Parathyroid adenoma (tissue), 2 donors: ENCODE measurements around the gene SMCO3.

ENCODE experiments used
- H2AFZ ChIP-seq: fragments of 300-600 bp; sonication (generic); one replicate; pipeline ENCODE4 v1.7.0; 2017; ENCODE audit warnings: antibody characterized with exemption, mild to moderate bottlenecking
- H3K27ac ChIP-seq: fragments of 300-600 bp; sonication (generic); one replicate; pipeline ENCODE4 v1.7.0; 2017
- H3K27me3 ChIP-seq: fragments of 300-600 bp; sonication (generic); one replicate; pipeline ENCODE4 v1.7.0; 2017; ENCODE audit warnings: low read length; ENCODE audit not compliant: control insufficient read depth, insufficient read depth
- H3K36me3 ChIP-seq: fragments of 300-600 bp; sonication (generic); one replicate; pipeline ENCODE4 v1.7.0; 2017; ENCODE audit warnings: low read length; ENCODE audit not compliant: control insufficient read depth, insufficient read depth
- H3K4me1 ChIP-seq: fragments of 300-600 bp; sonication (generic); one replicate; pipeline ENCODE4 v1.7.0; 2017; ENCODE audit warnings: control low read depth
- H3K4me2 ChIP-seq: fragments of 300-600 bp; sonication (generic); one replicate; pipeline ENCODE4 v1.7.0; 2017; ENCODE audit warnings: low read length
- H3K4me3 ChIP-seq: fragments of 300-600 bp; sonication (generic); one replicate; pipeline ENCODE4 v1.7.0; 2017; ENCODE audit warnings: low read depth, low read length
- H3K79me2 ChIP-seq: fragments of 300-600 bp; sonication (generic); one replicate; pipeline ENCODE4 v1.7.0; 2017; ENCODE audit warnings: control low read depth
- H3K9ac ChIP-seq: fragments of 300-600 bp; sonication (generic); one replicate; pipeline ENCODE4 v1.7.0; 2017; ENCODE audit warnings: mild to moderate bottlenecking
- H3K9me3 ChIP-seq: fragments of 300-600 bp; sonication (generic); one replicate; pipeline ENCODE4 v1.7.0; 2017; ENCODE audit warnings: low read length; ENCODE audit not compliant: control insufficient read depth
- TF ChIP-seq, protein P1 (sequence below): fragments of 300-600 bp; sonication (generic); IDR thresholded peaks from one replicate; pipeline ENCODE4 v1.7.0; 2017; ENCODE audit warnings: antibody characterized with exemption, mild to moderate bottlenecking
- donor health status: primary hyperparathyroidism.

SMCO3 gene

DNA sequence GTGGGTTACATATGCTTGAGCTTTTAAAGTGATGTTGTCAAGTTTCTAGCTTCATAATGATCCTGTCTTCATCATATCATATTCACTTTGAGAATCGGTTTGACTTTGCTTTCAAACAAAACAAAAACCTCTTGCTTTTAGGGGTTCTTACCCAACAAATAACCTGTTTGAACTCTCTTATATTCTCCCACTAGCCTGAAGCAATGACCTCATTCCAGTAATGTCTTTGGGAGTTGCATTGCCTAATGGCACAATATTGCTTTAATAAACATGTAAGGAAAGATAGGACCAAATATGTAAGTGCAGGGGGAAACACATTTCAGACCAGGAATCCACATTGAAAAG is 38.4 kb downstream of the SMCO3 start:
- no peak overlapping the region for H3K9ac ChIP-seq
- H3K4me2 ChIP-seq: peak overlapping the region; percentile 79
- no peaks in the 10 kb centered on the region for H3K36me3 ChIP-seq
- H3K27ac ChIP-seq: peak overlapping the region; percentile 96
- H2AFZ ChIP-seq: peak overlapping the region; percentile 96
- TF ChIP-seq, protein P1, sequence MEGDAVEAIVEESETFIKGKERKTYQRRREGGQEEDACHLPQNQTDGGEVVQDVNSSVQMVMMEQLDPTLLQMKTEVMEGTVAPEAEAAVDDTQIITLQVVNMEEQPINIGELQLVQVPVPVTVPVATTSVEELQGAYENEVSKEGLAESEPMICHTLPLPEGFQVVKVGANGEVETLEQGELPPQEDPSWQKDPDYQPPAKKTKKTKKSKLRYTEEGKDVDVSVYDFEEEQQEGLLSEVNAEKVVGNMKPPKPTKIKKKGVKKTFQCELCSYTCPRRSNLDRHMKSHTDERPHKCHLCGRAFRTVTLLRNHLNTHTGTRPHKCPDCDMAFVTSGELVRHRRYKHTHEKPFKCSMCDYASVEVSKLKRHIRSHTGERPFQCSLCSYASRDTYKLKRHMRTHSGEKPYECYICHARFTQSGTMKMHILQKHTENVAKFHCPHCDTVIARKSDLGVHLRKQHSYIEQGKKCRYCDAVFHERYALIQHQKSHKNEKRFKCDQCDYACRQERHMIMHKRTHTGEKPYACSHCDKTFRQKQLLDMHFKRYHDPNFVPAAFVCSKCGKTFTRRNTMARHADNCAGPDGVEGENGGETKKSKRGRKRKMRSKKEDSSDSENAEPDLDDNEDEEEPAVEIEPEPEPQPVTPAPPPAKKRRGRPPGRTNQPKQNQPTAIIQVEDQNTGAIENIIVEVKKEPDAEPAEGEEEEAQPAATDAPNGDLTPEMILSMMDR: no peak
- no peaks in the 10 kb centered on the region for H3K79me2 ChIP-seq
- peaks cover 12% of the 10 kb centered on the region for H3K4me1 ChIP-seq
- H3K27me3 ChIP-seq: no peaks in the 10 kb centered on the region
- H3K9me3 ChIP-seq: no peaks in the 10 kb centered on the region
- peak overlapping the region; percentile 83 for H3K4me3 ChIP-seq

DNA sequence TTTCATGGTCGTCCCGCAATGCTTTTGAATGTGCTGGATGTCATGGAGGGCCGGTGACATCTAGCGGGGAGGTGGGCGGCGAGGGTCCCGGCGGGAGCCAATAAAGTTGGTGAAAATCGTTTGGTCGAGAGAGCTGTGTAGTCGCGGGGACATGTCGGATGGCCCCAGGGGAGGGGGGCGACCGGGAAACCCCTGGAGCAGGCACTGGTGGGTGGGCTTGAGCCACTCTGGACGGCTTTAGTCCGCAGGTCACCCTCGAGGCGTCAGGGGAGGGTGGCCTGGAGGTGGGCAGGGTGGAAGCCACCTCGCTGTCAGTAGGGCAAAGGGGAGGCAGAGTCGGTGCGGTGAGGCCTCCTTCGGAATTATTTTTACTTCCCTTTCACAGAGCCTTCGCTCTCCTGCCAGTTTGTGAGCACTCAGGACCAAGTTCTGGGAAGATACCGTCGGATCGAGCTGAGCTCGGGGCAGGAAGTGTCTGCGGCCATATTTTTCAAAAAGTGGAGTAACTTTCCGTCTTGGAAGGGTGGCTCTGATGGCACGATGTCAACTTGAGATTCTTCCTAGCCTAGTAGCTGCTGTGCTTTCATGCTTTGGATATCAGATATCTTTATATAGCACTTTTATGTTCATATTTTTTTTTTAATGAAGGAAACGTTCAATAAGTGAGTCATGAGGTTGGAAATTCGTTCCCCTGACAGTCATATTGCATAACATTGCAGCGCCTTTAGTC is 38.9 kb downstream of the SMCO3 start:
- Histone ChIP-seq H3K4me1 (peaks cover 12% of the 10 kb centered on the region), H3K4me3 (peak overlapping the region; percentile 83), H3K79me2 (no peaks in the 10 kb centered on the region), H3K27me3 (no peaks in the 10 kb centered on the region), H3K9ac (peak overlapping the region; percentile 64), H3K4me2 (peak overlapping the region; percentile 79), H3K27ac (peak overlapping the region; percentile 96), H3K9me3 (no peaks in the 10 kb centered on the region), H3K36me3 (no peaks in the 10 kb centered on the region), H2AFZ (peak overlapping the region; percentile 96)
- TF ChIP-seq, protein P1: no peak

DNA sequence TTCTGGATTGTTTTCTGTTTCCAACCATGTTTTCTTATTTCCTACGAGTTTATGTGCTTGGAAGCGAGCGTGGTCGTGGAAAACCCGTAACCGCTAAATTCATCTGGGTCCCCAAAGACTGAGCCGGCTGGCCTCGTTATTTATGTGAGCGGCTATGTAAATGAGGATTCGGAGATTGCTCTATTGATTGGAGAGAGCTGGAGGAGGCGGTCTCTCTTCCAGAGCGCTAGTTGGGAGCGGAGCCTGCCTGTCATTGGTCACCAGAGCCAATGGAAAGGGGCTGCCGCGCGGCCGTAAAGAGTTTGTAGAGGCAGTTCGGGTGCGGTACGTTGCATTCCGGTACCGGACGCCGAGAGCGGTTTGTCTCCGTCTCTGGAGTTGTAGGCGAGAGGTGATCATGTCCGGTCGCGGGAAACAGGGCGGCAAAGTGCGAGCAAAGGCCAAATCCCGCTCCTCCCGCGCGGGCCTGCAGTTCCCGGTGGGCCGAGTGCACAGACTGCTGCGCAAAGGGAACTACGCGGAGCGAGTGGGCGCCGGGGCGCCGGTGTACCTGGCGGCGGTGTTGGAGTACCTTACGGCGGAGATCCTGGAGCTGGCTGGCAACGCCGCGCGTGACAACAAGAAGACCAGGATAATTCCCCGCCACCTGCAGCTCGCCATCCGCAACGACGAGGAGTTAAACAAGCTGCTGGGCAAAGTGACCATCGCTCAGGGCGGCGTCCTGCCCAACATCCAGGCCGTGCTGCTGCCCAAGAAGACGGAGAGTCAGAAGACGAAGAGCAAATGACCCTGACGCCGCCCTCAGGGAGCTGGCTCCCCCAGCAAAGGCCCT is 39.7 kb downstream of the SMCO3 start:
- Histone ChIP-seq H3K9ac (peak overlapping the region; percentile 64), H3K4me1 (peaks cover 12% of the 10 kb centered on the region), H3K4me2 (peak overlapping the region; percentile 79), H3K27ac (peak overlapping the region; percentile 96), H3K4me3 (peak overlapping the region; percentile 83), H3K9me3 (no peaks in the 10 kb centered on the region), H3K36me3 (no peaks in the 10 kb centered on the region), H2AFZ (peak overlapping the region; percentile 96), H3K79me2 (peaks cover 5% of the 10 kb centered on the region), H3K27me3 (no peaks in the 10 kb centered on the region)
- TF ChIP-seq, protein P1: no peak

DNA sequence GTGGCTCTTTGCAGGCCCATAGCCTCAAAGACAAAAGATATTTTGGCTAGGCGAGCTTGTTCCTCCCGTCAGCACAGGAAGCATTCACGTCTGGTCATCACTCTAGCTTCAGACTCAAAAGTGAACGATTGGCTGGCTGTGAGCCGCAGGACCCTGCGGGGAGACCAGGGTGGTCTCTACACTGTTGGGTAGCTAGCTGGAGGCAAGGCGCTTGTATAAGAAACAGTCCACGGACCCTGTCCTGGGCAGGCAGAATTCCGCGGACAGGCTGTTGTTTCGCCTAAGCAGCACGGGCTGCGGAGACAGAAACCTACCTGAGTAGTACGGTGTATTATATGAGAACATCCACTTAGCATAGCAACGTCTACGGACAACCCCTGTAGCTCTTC is 40.3 kb downstream of the SMCO3 start:
- Histone ChIP-seq H3K79me2 (peaks cover 7% of the 10 kb centered on the region), H3K27me3 (no peaks in the 10 kb centered on the region), H2AFZ (peak overlapping the region; percentile 96), H3K4me1 (peaks cover 12% of the 10 kb centered on the region), H3K36me3 (no peaks in the 10 kb centered on the region), H3K4me2 (peak overlapping the region; percentile 79), H3K27ac (peak overlapping the region; percentile 96), H3K9ac (no peak overlapping the region), H3K4me3 (peak overlapping the region; percentile 83), H3K9me3 (no peaks in the 10 kb centered on the region)
- TF ChIP-seq, protein P1: no peak
